Stimulated activated effector memory CD8-positive, alpha-beta T cell treated with anti-CD3 and anti-CD28 coated beads, Interleukin-12 subunit alpha, Interleukin-12 subunit beta, amount 100 ng/mL, for 72 hours (primary cell): ENCODE results near the gene CST1.
"Not testable (repeated sequence)": the region's sequence is repeated elsewhere in the genome, so short reads cannot be mapped to it uniquely, and the experiment has no call there.

Experiments
- ATAC-seq: fragments of 150-1000 bp; cut with Tn5 transposase; 2 replicates; pipeline ENCODE4 v1.10.0; 2021
- DNase-seq, 2 donors: peaks; one replicate each; pipeline ENCODE4 v3.0.0; 2021 to 2022; ENCODE audit warnings: low spot score in 2 of 2
- H3K27ac Mint-ChIP-seq: one replicate; pipeline ENCODE4 v1.8.0; 2022; ENCODE audit warnings: mild to moderate bottlenecking, mixed read lengths
- H3K36me3 Mint-ChIP-seq: one replicate; pipeline ENCODE4 v1.8.0; 2022; ENCODE audit warnings: mild to moderate bottlenecking, mixed read lengths
- H3K4me1 Mint-ChIP-seq: one replicate; pipeline ENCODE4 v1.8.0; 2022; ENCODE audit warnings: mixed read lengths
- H3K4me3 Mint-ChIP-seq: one replicate; pipeline ENCODE4 v1.8.0; 2022; ENCODE audit warnings: mild to moderate bottlenecking, mixed read lengths
- H3K9me3 Mint-ChIP-seq: one replicate; pipeline ENCODE4 v1.8.0; 2022; ENCODE audit warnings: mixed read lengths

Gene CST1

GRCh38 chr20:23766531-23766930 lies 15.8 kb upstream of the CST1 start:
- no peak overlapping the region for H3K4me3 Mint-ChIP-seq

GRCh38 chr20:23765578-23765977 lies 14.8 kb upstream of the CST1 start:
- no peak overlapping the region for H3K27ac Mint-ChIP-seq
- no peaks in the 10 kb centered on the region for H3K4me1 Mint-ChIP-seq
- H3K36me3 Mint-ChIP-seq, result no peaks in the 10 kb centered on the region
- no peak overlapping the region for H3K4me3 Mint-ChIP-seq
- ATAC-seq, result no peak
- H3K9me3 Mint-ChIP-seq, result peaks cover 3% of the 10 kb centered on the region
- no peak for DNase-seq

More at GRCh38 chr20:23766531-23766930, 15.8 kb upstream of the CST1 start:
- H3K36me3 Mint-ChIP-seq, result no peaks in the 10 kb centered on the region
- no peaks in the 10 kb centered on the region for H3K4me1 Mint-ChIP-seq
- H3K9me3 Mint-ChIP-seq, result peaks cover 3% of the 10 kb centered on the region
- H3K27ac Mint-ChIP-seq, result no peak overlapping the region
- no peak for DNase-seq
- ATAC-seq, result no peak

DNA sequence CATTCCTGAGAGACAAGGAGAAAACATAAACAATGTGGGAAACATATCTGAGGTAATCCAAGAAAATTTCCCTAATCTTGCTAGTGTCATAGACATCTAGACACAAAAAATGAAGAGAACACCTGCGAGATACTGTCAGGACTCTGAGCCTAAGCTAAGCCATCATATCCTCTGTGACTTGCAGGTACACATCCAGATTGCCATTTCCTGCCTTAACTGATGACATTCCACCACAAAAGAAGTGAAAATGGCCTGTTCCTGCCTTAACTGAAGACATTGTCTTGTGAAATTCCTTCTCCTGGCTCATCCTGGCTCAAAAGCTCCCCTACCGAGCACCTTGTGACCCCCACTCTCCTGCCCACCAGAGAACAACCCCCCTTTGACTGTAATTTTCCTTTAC lies 13.9 kb upstream of the CST1 start:
- not testable (repeated sequence) for H3K9me3 Mint-ChIP-seq, DNase-seq, H3K27ac Mint-ChIP-seq, ATAC-seq, H3K36me3 Mint-ChIP-seq, H3K4me3 Mint-ChIP-seq, H3K4me1 Mint-ChIP-seq

- DNase-seq, result no peak
- H3K4me1 Mint-ChIP-seq, result no peaks in the 10 kb centered on the region
- no peak overlapping the region for H3K27ac Mint-ChIP-seq
- no peaks in the 10 kb centered on the region for H3K36me3 Mint-ChIP-seq
- peaks cover 3% of the 10 kb centered on the region for H3K9me3 Mint-ChIP-seq
- H3K4me3 Mint-ChIP-seq, result no peak overlapping the region
- ATAC-seq, result no peak
Measured at GRCh38 chr20:23763345-23763744, 12.6 kb upstream of the CST1 start.

DNA sequence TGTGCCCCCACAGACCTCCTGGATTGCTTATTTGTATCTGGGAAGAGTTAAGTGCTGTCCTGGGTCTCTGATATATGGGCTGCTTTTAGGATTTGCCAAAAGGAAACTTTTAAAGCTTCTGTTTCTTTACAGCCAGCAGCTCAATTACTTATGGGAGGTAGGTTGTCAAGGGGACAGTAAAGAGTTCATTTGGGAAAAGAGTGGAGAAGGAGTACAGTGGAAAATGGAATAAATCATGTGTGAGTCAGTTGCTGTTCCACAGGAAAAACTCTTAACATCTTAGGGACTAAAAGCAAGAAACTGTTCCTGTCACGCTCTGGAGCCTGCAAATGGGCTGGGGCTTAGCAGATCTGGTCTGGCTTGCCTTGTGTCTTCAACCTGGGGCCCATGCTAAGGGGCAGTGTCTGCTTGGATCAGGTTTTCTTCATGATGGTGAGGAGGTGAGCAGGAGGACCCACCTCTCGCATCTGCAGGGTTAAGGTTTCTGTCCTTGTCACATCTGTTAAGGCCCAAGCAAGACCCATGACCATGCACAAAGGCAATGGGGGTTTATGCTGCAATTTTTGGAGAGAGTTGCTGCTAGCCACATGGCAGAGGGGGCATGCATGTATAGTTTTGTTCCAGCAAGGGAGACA lies 8.7 kb upstream of the CST1 start:
- Mint-ChIP-seq H3K27ac (no peak overlapping the region), H3K9me3 (no peaks in the 10 kb centered on the region), H3K4me3 (no peak overlapping the region), H3K36me3 (no peaks in the 10 kb centered on the region), H3K4me1 (no peaks in the 10 kb centered on the region)
- ATAC-seq (peak; percentile 19), DNase-seq (no peak)

GRCh38 chr20:23756792-23757191 lies 6.1 kb upstream of the CST1 start:
- peak in 1 of 2 donors; percentile 8 for DNase-seq
- not testable (repeated sequence) for H3K9me3 Mint-ChIP-seq, ATAC-seq, H3K4me3 Mint-ChIP-seq, H3K36me3 Mint-ChIP-seq, H3K27ac Mint-ChIP-seq, H3K4me1 Mint-ChIP-seq

GRCh38 chr20:23755131-23755611 lies 4.4 kb upstream of the CST1 start:
- peak in 1 of 2 donors; percentile 22 for DNase-seq
- not testable (repeated sequence) for H3K4me3 Mint-ChIP-seq, H3K27ac Mint-ChIP-seq, H3K4me1 Mint-ChIP-seq, H3K36me3 Mint-ChIP-seq, H3K9me3 Mint-ChIP-seq
- peak; percentile 25 for ATAC-seq

- no peaks in the 10 kb centered on the region for H3K4me1 Mint-ChIP-seq
- no peak overlapping the region for H3K27ac Mint-ChIP-seq
- no peaks in the 10 kb centered on the region for H3K9me3 Mint-ChIP-seq
- H3K36me3 Mint-ChIP-seq, result no peaks in the 10 kb centered on the region
- no peak overlapping the region for H3K4me3 Mint-ChIP-seq
- no peak for ATAC-seq
- DNase-seq, result peak in 1 of 2 donors; percentile 8
Measured at GRCh38 chr20:23754731-23755130, 4.0 kb upstream of the CST1 start.

- H3K9me3 Mint-ChIP-seq, result no peaks in the 10 kb centered on the region
- ATAC-seq (no peak), DNase-seq (peak in 1 of 2 donors; percentile 17)
- no peaks in the 10 kb centered on the region for H3K36me3 Mint-ChIP-seq
- no peak overlapping the region for H3K27ac Mint-ChIP-seq
- H3K4me3 Mint-ChIP-seq, result no peak overlapping the region
- H3K4me1 Mint-ChIP-seq, result no peaks in the 10 kb centered on the region
Measured at GRCh38 chr20:23753589-23753988, 2.9 kb upstream of the CST1 start.

GRCh38 chr20:23753194-23753548 lies 2.4 kb upstream of the CST1 start:
- ATAC-seq (no peak), DNase-seq (peak in 1 of 2 donors; percentile 20)
- Mint-ChIP-seq H3K9me3 (no peaks in the 10 kb centered on the region), H3K27ac (no peak overlapping the region), H3K4me3 (no peak overlapping the region), H3K4me1 (no peaks in the 10 kb centered on the region), H3K36me3 (no peaks in the 10 kb centered on the region)

- DNase-seq (peak in 1 of 2 donors; percentile 38), ATAC-seq (no peak)
- Mint-ChIP-seq H3K27ac (no peak overlapping the region), H3K4me1 (no peaks in the 10 kb centered on the region), H3K36me3 (no peaks in the 10 kb centered on the region), H3K9me3 (no peaks in the 10 kb centered on the region), H3K4me3 (no peak overlapping the region)
Measured at GRCh38 chr20:23752481-23753193, 1.9 kb upstream of the CST1 start.

DNA sequence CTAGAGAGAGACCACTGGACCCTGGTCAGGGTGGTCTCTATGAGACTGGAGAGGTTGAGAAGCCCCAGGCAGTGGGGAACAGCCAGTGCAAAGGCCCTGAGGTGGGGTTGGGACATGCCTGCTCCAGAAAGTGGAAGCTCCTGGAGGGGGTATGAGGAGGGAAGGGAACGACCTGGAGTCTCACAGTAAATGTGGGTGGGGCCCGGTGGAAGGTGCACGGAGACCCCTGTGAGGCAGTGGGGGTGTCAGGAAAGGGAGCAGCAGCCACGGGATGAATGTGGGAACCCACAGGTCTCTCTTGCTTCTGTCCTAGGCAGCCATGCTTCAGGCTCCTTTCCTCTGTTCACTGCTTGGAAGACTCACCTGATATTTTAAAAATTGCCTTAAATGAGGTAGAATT lies 1.3 kb upstream of the CST1 start:
- H3K36me3 Mint-ChIP-seq, result no peaks in the 10 kb centered on the region
- no peaks in the 10 kb centered on the region for H3K4me1 Mint-ChIP-seq
- no peaks in the 10 kb centered on the region for H3K9me3 Mint-ChIP-seq
- ATAC-seq, result no peak
- H3K4me3 Mint-ChIP-seq, result no peak overlapping the region
- H3K27ac Mint-ChIP-seq, result no peak overlapping the region
- DNase-seq, result peak in 1 of 2 donors; percentile 34

- DNase-seq (peak in 1 of 2 donors; percentile 32), ATAC-seq (no peak)
- no peak overlapping the region for H3K4me3 Mint-ChIP-seq
- no peaks in the 10 kb centered on the region for H3K4me1 Mint-ChIP-seq
- no peaks in the 10 kb centered on the region for H3K9me3 Mint-ChIP-seq
- H3K27ac Mint-ChIP-seq, result no peak overlapping the region
- H3K36me3 Mint-ChIP-seq, result no peaks in the 10 kb centered on the region
Measured at GRCh38 chr20:23749746-23750145, 989 bp downstream of the CST1 start.

- not testable (repeated sequence) for H3K36me3 Mint-ChIP-seq, H3K4me3 Mint-ChIP-seq, H3K27ac Mint-ChIP-seq, H3K9me3 Mint-ChIP-seq, H3K4me1 Mint-ChIP-seq, ATAC-seq
- DNase-seq, result peak in 1 of 2 donors; percentile 30
Measured at GRCh38 chr20:23748975-23749374, 1.8 kb downstream of the CST1 start.

- H3K27ac Mint-ChIP-seq, H3K9me3 Mint-ChIP-seq, H3K4me3 Mint-ChIP-seq, H3K4me1 Mint-ChIP-seq, ATAC-seq, H3K36me3 Mint-ChIP-seq: not testable (repeated sequence)
- DNase-seq, result peak in 1 of 2 donors; percentile 34
Measured at GRCh38 chr20:23747551-23747950, 3.2 kb downstream of the CST1 start.

GRCh38 chr20:23747092-23747491 lies 3.6 kb downstream of the CST1 start:
- not testable (repeated sequence) for H3K36me3 Mint-ChIP-seq, H3K4me1 Mint-ChIP-seq, H3K27ac Mint-ChIP-seq, H3K9me3 Mint-ChIP-seq, H3K4me3 Mint-ChIP-seq, ATAC-seq
- peak in 1 of 2 donors; percentile 8 for DNase-seq
